HepG2 (cell line): ENCODE measurements around the gene ZBTB47. TPM values are rescaled to one million over a fixed set of nuclear protein-coding genes. Genes with fewer than 3 reads are reported as not detected.

Experiments
- FOXA1 ChIP-seq, 2 experiments: fragments of 450-650 bp in 1 of 2; sonication (generic) in 1 of 2; formaldehyde crosslinking in 1 of 2; IDR thresholded peaks; 2 replicates each; pipeline versions ENCODE4 v1.4.0 to v1.6.1; 2016 to 2020; ENCODE audit warnings: missing genetic modification reagents in 1 of 2
- KDM2A ChIP-seq: sonication (generic); formaldehyde crosslinking; IDR thresholded peaks from 2 replicates; pipeline ENCODE4 v1.4.0; 2020; ENCODE audit warnings: low read depth, missing genetic modification reagents, borderline replicate concordance
- SOX6 ChIP-seq, 2 experiments: fragments of 450-650 bp in 1 of 2; sonication (generic) in 1 of 2; formaldehyde crosslinking in 1 of 2; IDR thresholded peaks; 2 replicates each; pipeline versions ENCODE4 v1.4.0 to v1.6.1; 2017 to 2020; ENCODE audit warnings: antibody characterized with exemption in 1 of 2, mild to moderate bottlenecking in 1 of 2, missing genetic modification reagents in 1 of 2
- TRAFD1 ChIP-seq: sonication (generic); formaldehyde crosslinking; IDR thresholded peaks from 2 replicates; pipeline ENCODE4 v1.5.1; 2020; ENCODE audit warnings: missing genetic modification reagents, mild to moderate bottlenecking, borderline replicate concordance
- ZBTB14 ChIP-seq: sonication (generic); formaldehyde crosslinking; IDR thresholded peaks from 2 replicates; pipeline ENCODE4 v1.4.0; 2020; ENCODE audit warnings: missing genetic modification reagents
- ZHX2 ChIP-seq, 2 experiments: sonication (generic) in 1 of 2; formaldehyde crosslinking in 1 of 2; IDR thresholded peaks; 2 replicates each; pipeline versions ENCODE4 v1.6.1 to v1.9.0; 2014 to 2022; ENCODE audit warnings: antibody characterized with exemption in 1 of 2, borderline replicate concordance in 1 of 2, inconsistent platforms in 1 of 2, low read depth in 1 of 2, missing genetic modification reagents in 1 of 2
- ZNF580 ChIP-seq: IDR thresholded peaks from 2 replicates; pipeline ENCODE4 v1.6.1; 2016; ENCODE audit warnings: low read depth, borderline replicate concordance
- polyA plus RNA-seq, 8 experiments: library from polyadenylated mRNA; depleted of rRNA in 3 of 8; stranded (reverse) in 7 of 8; unstranded in 1 of 8; fragments of >200 nt; fragmentation: Illumina TruSeq in 4 of 8; extraction: Trizol in 4 of 8; gene quantifications; 2 replicates each; pipeline versions ENCODE4 v1.2.1 to v1.2.3, GENCODE V29; 2011 to 2016; ENCODE audit warnings: low read depth in 4 of 8, missing spikeins in 1 of 8, mixed read lengths in 1 of 8; ENCODE audit not compliant: insufficient read depth in 1 of 8
- total RNA-seq, 5 experiments: library from RNA; depleted of rRNA; stranded (reverse); fragments of >200 nt; fragmentation: Illumina TruSeq; extraction: Trizol; gene quantifications; 2 replicates each; pipeline ENCODE4 v1.2.3, GENCODE V29; 2016; ENCODE audit warnings: low read depth in 1 of 5

The ZBTB47 gene
- total and polyA plus RNA-seq, 2 of the 13 experiments (the other 11 are each of a cell fraction or from before 2014, with no cell fraction given): 1.5 to 3.1 TPM

- TF ChIP-seq TRAFD1: no peak
- no peak for TF ChIP-seq ZHX2 (IDR thresholded peaks at IDR 0.05; ENCODE audit: low read depth)
- TF ChIP-seq ZHX2 (CRISPR knock-in tag; IDR thresholded peaks at IDR 0.05; ENCODE audit: borderline replicate concordance): no peak
- TF ChIP-seq KDM2A: no peak
- no peak for TF ChIP-seq ZBTB14 (CRISPR knock-in tag)
- TF ChIP-seq FOXA1 (IDR thresholded peaks at IDR 0.05): no peak
- TF ChIP-seq FOXA1 (CRISPR knock-in tag; IDR thresholded peaks at IDR 0.05): no peak
- no peak for TF ChIP-seq ZNF580 (CRISPR knock-in tag)
- TF ChIP-seq SOX6 (IDR thresholded peaks at IDR 0.05): no peak
- no peak for TF ChIP-seq SOX6 (CRISPR knock-in tag; IDR thresholded peaks at IDR 0.05)
These were observed 32.7 kb downstream of the ZBTB47 start (continued) for GRCh38 chr3:42685891-42686820.
